Kidney (tissue), 14 donors: Measurements from ENCODE around the gene FTH1. TPM values are rescaled to one million over a fixed set of nuclear protein-coding genes. Genes with fewer than 3 reads are reported as not detected.
A peak's percentile ranks its signal among the peaks of the same experiment; 100 is the strongest.

Experiments
- DNase-seq, 5 donors: peaks; one replicate each; pipeline ENCODE4 v3.0.0-alpha.2; 2013 to 2020
- FAIRE-seq: peaks from 2 replicates; lab custom pipeline; 2012; peaks lifted over from hg19 to GRCh38; lab: Jason Lieb, UNC
- H3K27ac ChIP-seq, 2 donors: one replicate each; pipeline ENCODE4 v1.7.0; 2013; ENCODE audit warnings: low read depth in 2 of 2, low read length in 2 of 2, inconsistent platforms in 1 of 2
- H3K27me3 ChIP-seq: one replicate; pipeline ENCODE4 v1.7.1; 2013; ENCODE audit warnings: low read length, inconsistent platforms; ENCODE audit not compliant: control insufficient read depth, insufficient read depth
- H3K36me3 ChIP-seq, 3 donors: one replicate each; pipeline versions ENCODE4 v1.7.0 to v1.7.1; 2013; ENCODE audit warnings: low read length in 3 of 3, control low read depth in 1 of 3, inconsistent platforms in 1 of 3; ENCODE audit not compliant: insufficient read depth in 3 of 3, control insufficient read depth in 2 of 3
- H3K4me1 ChIP-seq, 3 donors: one replicate each; pipeline versions ENCODE4 v1.7.0 to v1.7.1; 2013; ENCODE audit warnings: low read length in 3 of 3, inconsistent platforms in 1 of 3, low read depth in 1 of 3; ENCODE audit not compliant: control insufficient read depth in 2 of 3, insufficient read depth in 2 of 3
- H3K4me3 ChIP-seq, 3 donors: one replicate each; pipeline versions ENCODE4 v1.7.0 to v1.8.1; 2013; ENCODE audit warnings: low read length in 3 of 3, control low read depth in 1 of 3, inconsistent platforms in 1 of 3
- H3K9ac ChIP-seq, 3 donors: one replicate each; pipeline versions ENCODE4 v1.7.0 to v1.7.1; 2013; ENCODE audit warnings: low read length in 3 of 3, control low read depth in 1 of 3, inconsistent platforms in 1 of 3
- H3K9me3 ChIP-seq, 3 donors: one replicate each; pipeline versions ENCODE4 v1.7.0 to v1.7.1; 2013; ENCODE audit warnings: low read length in 3 of 3, control low read depth in 1 of 3, inconsistent platforms in 1 of 3; ENCODE audit not compliant: control insufficient read depth in 2 of 3, insufficient read depth in 1 of 3
- CTCF ChIP-seq: IDR thresholded peaks from 3 replicates; pipeline ENCODE4 v1.5.1; 2012; ENCODE audit warnings: mild to moderate bottlenecking, moderate library complexity, borderline replicate concordance; ENCODE audit not compliant: insufficient read depth; ENCODE audit errors: extremely low read depth
- intact Hi-C: fragments of 100-400 bp; cut with DNase I; formaldehyde crosslinking; loops from one replicate; pipeline ENCODE4 v1.11.1; 2022
- polyA plus RNA-seq: library from polyadenylated mRNA; stranded (reverse); fragments of 350-450 nt; fragmentation: Illumina TruSeq; extraction: RNeasy Lipid Tissue Mini Kit (QIAGEN cat#74804); gene quantifications from one replicate; pipeline ENCODE4 v1.2.3, GENCODE V29; 2014; ENCODE audit warnings: low read depth, low replicate concordance; ENCODE audit not compliant: insufficient read depth
- total RNA-seq: library from RNA; stranded (reverse); fragmentation: NEBNext Ultra II Directional; extraction: Animal tissue kit (Norgen Biotek cat#: 25700); gene quantifications from one replicate; pipeline ENCODE4 v1.2.1, GENCODE V29; 2021
- donor health status: control.
- donor health status: control.
- donor health status: control.
- donor health status: control.
- donor health status: control.
- donor health status: DM: yes; HTN: yes; CAD: no.
- donor health status: Normal renal cell carcinoma (clear cell type).

The FTH1 gene
- total and polyA plus RNA-seq, 2 donors from 2014 or later = 3,221 to 7,914 TPM

DNA sequence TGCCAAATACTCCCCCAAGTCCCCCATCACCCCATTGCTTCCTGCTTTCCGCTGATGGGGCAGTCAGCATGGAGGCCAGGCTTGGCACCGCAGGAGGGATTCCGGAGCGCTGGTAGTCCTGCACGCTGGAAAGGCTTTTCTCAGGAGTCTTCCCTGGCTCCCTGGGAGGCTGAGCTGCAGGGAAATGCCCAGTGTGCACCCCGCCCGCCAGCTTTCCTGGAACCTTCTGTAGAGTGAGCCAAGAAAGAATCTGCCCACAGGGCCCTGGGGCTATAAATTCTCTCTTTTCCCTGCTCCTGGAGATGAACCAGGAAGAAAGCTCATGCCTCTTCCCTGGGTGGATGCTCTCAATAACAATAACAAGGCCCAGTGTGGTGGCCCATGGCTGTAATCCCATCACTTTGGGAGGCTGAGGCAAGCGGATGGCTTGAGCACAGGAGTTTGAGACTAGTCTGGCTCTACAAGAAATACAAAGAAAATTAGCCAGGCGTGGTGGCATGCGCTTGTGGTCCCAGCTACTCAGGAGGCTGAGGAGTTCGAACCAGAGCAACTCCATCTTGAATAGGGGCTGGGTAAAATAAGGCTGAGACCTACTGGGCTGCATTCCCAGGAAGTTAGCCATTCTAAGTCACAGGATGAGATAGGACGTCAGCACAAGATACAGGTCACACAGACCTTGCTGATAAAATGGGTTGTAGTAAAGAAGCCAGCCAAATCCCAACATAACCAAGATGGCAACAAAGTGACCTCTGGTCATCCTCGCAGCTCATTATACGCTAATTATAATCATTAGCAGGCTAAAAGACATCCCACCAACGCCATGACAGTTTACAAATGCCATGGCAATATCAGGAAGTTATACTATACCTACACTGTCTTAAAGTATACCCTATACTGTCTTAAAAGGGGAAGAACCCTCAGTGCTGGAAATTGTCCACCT lies 46.4 kb upstream of the FTH1 start:
- H3K36me3 ChIP-seq = no peaks in the 10 kb centered on the region
- no peak for TF ChIP-seq CTCF
- DNase-seq (peak in 1 of 5 donors; percentile 89), FAIRE-seq (no peak)
- intact Hi-C loops = no loop called here
- no peak overlapping the region for H3K4me3 ChIP-seq
- H3K9ac ChIP-seq = no peak overlapping the region
- peak overlapping the region in 1 of 2 donors; percentile 11 for H3K27ac ChIP-seq
- H3K9me3 ChIP-seq = no peaks in the 10 kb centered on the region
- no peaks in the 10 kb centered on the region for H3K27me3 ChIP-seq
- peaks cover 0 to 8% (median 0%) of the 10 kb centered on the region in 3 donors for H3K4me1 ChIP-seq

GRCh38 chr11:62012832-62013461 lies 45.5 kb upstream of the FTH1 start:
- Histone ChIP-seq H3K36me3 (no peaks in the 10 kb centered on the region), H3K27me3 (no peaks in the 10 kb centered on the region), H3K4me3 (no peak overlapping the region), H3K4me1 (peaks cover 0 to 8% (median 0%) of the 10 kb centered on the region in 3 donors), H3K9ac (no peak overlapping the region), H3K27ac (peak overlapping the region in 1 of 2 donors; percentile 30), H3K9me3 (no peaks in the 10 kb centered on the region)
- DNase-seq (peak in 1 of 5 donors; percentile 75), FAIRE-seq (no peak)
- intact Hi-C loops = no loop called here
- no peak for TF ChIP-seq CTCF

DNA sequence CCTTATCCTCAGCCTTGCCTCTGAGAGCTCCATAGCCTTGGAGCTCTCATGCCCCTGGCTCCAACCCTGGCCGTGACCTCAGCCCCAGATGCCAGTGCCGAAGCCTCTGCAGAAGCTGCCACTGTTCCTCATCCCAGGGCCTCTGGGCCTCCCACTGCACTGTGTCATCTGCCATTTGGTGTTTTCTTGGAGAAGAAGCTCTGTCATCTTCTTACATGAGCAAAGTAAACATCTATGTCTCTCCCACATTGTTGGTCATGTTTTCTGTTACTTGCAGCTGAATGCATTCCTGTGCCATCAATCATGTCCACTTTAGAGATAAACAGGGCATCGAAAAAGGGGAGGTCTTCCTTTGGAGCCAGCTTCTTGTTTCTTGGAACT lies 45.0 kb upstream of the FTH1 start:
- H3K27me3 ChIP-seq = no peaks in the 10 kb centered on the region

More for the DNA sequence above, 45.0 kb upstream of the FTH1 start:
- intact Hi-C loops = no loop called here
- Histone ChIP-seq H3K4me3 (no peak overlapping the region), H3K9me3 (no peaks in the 10 kb centered on the region), H3K4me1 (peaks cover 0 to 8% (median 0%) of the 10 kb centered on the region in 3 donors), H3K9ac (no peak overlapping the region), H3K27ac (peak overlapping the region in 1 of 2 donors; percentile 7), H3K36me3 (no peaks in the 10 kb centered on the region)
- no peak for DNase-seq
- TF ChIP-seq CTCF = no peak
- FAIRE-seq = no peak
